ENCODE measurements around the gene ZNF221.

Gene ZNF221

GRCh38 chr19:43960411-43960810 is 9.4 kb downstream of the ZNF221 start:
- DNase-seq: no peak

GRCh38 chr19:43966079-43966694 is 15.2 kb downstream of the ZNF221 start:
- DNase-seq: no peak

- no peak for DNase-seq
Observed at GRCh38 chr19:43976732-43977131, 25.7 kb downstream of the ZNF221 start.

GRCh38 chr19:43983544-43983911 is 32.5 kb downstream of the ZNF221 start:
- DNase-seq: no peak

GRCh38 chr19:43983912-43984686 is 33.1 kb downstream of the ZNF221 start, which contains the start of gene ZNF155:
Gene ZNF155 (plus strand): TSS chr19:43984188. CDS start chr19:43988544, 4,356 bp downstream.
- DNase-seq: peak; percentile 93

GRCh38 chr19:43984687-43985000 is 33.6 kb downstream of the ZNF221 start:
- no peak for DNase-seq

GRCh38 chr19:43997631-43998290 is 46.7 kb downstream of the ZNF221 start:
- DNase-seq: no peak

- DNase-seq: no peak
Observed at GRCh38 chr19:44002212-44002565, 51.2 kb downstream of the ZNF221 start.

- peak; percentile 85 for DNase-seq
Observed at GRCh38 chr19:44002566-44003460, 51.8 kb downstream of the ZNF221 start, which contains the start of gene ZNF230. Gene ZNF230 (plus strand): TSS chr19:44002957. CDS start chr19:44007079, 4,122 bp downstream.

DNA sequence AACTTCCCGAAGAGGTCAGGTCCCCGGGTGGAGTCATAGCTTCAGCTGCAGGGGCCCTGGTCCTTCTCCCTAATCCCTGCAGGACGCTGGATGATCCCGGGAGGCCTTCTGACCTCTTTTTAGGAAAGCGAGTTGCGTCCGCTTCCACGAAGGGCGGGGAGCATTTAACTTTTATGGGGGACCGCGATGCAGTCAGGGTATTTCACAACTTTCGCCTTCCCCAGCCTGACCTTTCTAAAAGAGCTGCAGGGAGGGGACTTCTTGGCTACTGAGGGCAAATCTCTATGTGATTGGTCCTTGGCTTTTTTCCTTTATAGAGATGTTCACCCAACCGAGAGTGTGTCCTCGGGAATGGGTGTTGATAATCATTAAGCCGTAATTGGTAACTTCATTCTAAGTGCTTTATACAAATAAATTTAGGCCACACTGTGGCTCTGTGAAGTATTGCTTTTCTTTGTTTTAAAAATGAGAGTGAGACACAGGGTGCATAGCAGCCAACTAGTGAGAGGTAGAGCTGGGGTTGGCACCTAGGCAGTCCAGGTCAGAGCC is 52.5 kb downstream of the ZNF221 start:
- DNase-seq: no peak

- DNase-seq: no peak
Observed at GRCh38 chr19:44005973-44006372, 54.9 kb downstream of the ZNF221 start.

- no peak for DNase-seq
Observed at GRCh38 chr19:44007473-44007872, 56.4 kb downstream of the ZNF221 start.

GRCh38 chr19:44010468-44010867 is 59.4 kb downstream of the ZNF221 start:
- no peak for DNase-seq

Measured in NCI-H1092 (cell line).